Measurements from ENCODE around the gene TASOR2. TPM values are rescaled to one million over a fixed set of nuclear protein-coding genes. Genes with fewer than 3 reads are reported as not detected.

TASOR2 gene
- total and polyA plus RNA-seq, 9 of the 15 experiments (the other 6 are each of a cell fraction or from before 2014, with no cell fraction given), result 12.7 to 75.3 (median 52.3) TPM

DNA sequence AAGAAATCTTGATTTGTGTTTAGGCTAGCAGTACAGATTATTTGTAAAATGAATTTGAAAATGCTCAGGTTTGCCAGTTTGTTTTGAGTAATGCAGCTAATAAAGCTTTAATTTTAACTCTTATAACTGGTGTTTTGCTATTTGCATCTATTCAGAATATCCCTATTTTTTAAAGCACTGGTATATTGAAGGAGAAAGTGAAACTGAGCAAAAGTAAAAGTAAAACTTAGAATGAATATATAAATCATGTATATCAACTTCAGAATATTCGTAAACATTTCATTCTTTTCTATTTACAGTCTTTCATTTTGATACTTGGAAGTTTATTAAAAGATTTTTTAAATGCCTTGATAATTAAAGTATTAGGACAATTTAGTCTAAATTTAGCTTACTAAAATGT is 26.2 kb downstream of the TASOR2 start:
- BruUV-seq (replicated peaks), result no TSS peak
- Histone ChIP-seq H3K9ac (ENCODE audit: insufficient read depth in 1 of 2, low read depth in 2 of 2, low read length in 2 of 2) (no peak overlapping the region), H3K79me2 (ENCODE audit: control insufficient read depth, insufficient read depth, low read length) (peaks cover 97% of the 10 kb centered on the region), H3K4me1 (replicated peaks in 1 of 2; ENCODE audit: control insufficient read depth in 2 of 2, insufficient read depth in 2 of 2, low read length in 2 of 2) (0 out of 5 replicates have a peak, but pooled peaks cover 2 to 4% of the 10 kb centered on the region in 2 experiments), H3K27ac (ENCODE audit: extremely low read depth, low read depth, low read length) (no peak overlapping the region), H3K27me3 (ENCODE audit: control insufficient read depth in 2 of 2, insufficient read depth in 2 of 2, low read length in 2 of 2) (no peaks in the 10 kb centered on the region), H3K9me3 (replicated peaks; ENCODE audit: control insufficient read depth, insufficient read depth, low read depth, low read length) (no peaks in the 10 kb centered on the region), H3K4me3 (no peak overlapping the region), H3K4me2 (ENCODE audit: insufficient read depth, low read length) (no peak overlapping the region), H2AFZ (ENCODE audit: low read depth, low read length) (no peak overlapping the region), H4K20me1 (replicated peaks; ENCODE audit: control insufficient read depth, insufficient read depth, low read length) (no peaks in the 10 kb centered on the region), H3K36me3 (ENCODE audit: control insufficient read depth, insufficient read depth, low read length) (peaks cover 7% of the 10 kb centered on the region; the same call in 2 of the 3 replicates), H3K9me1 (ENCODE audit: control insufficient read depth, insufficient read depth, low read length) (no peaks in the 10 kb centered on the region)
- in situ Hi-C loops (cut with MboI), result no loop called here
- FAIRE-seq (no peak), DNase-seq (ENCODE audit: extremely low read depth in 1 of 4, low spot score in 3 of 4) (no peak), ATAC-seq (no peak)
- whole genome bisulfite sequencing (ENCODE audit: insufficient coverage, low coverage, missing lambda C conversion rate), result 100% methylated on average over 1 of the region's 1 CpG
- intact Hi-C loops (cut with micrococcal nuclease), result no loop called here
- ChIA-PET CTCF (ENCODE audit: low intra/inter-chr PET ratio) (no interaction called here), POLR2A (interaction anchor here (1.4 kb wide), 1 partner anchor 18 kb away, joined by 7 read pairs; no protein-coding TSS in a partner anchor)
- TF ChIP-seq ZNF75A (CRISPR knock-in tag; IDR thresholded peaks at IDR 0.05), result no peak
- TF ChIP-seq SMAD1 (IDR thresholded peaks at IDR 0.05; ENCODE audit: low read depth, low read length, partially characterized antibody), result no peak
- TF ChIP-seq, protein P1, sequence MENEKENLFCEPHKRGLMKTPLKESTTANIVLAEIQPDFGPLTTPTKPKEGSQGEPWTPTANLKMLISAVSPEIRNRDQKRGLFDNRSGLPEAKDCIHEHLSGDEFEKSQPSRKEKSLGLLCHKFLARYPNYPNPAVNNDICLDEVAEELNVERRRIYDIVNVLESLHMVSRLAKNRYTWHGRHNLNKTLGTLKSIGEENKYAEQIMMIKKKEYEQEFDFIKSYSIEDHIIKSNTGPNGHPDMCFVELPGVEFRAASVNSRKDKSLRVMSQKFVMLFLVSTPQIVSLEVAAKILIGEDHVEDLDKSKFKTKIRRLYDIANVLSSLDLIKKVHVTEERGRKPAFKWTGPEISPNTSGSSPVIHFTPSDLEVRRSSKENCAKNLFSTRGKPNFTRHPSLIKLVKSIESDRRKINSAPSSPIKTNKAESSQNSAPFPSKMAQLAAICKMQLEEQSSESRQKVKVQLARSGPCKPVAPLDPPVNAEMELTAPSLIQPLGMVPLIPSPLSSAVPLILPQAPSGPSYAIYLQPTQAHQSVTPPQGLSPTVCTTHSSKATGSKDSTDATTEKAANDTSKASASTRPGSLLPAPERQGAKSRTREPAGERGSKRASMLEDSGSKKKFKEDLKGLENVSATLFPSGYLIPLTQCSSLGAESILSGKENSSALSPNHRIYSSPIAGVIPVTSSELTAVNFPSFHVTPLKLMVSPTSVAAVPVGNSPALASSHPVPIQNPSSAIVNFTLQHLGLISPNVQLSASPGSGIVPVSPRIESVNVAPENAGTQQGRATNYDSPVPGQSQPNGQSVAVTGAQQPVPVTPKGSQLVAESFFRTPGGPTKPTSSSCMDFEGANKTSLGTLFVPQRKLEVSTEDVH (IDR thresholded peaks at IDR 0.05; ENCODE audit: low read depth, partially characterized antibody), result no peak
- TF ChIP-seq PCBP1 (IDR thresholded peaks at IDR 0.05; ENCODE audit: low read depth, low read length, poor library complexity, severe bottlenecking), result no peak
- no peak for TF ChIP-seq FOXA1 (IDR thresholded peaks at IDR 0.05; ENCODE audit: borderline replicate concordance)
- TF ChIP-seq NR2F6 (CRISPR knock-in tag; IDR thresholded peaks at IDR 0.05), result no peak
- TF ChIP-seq DMBX1 (CRISPR knock-in tag; IDR thresholded peaks at IDR 0.05; ENCODE audit: borderline replicate concordance), result no peak
- TF ChIP-seq TCFL5 (CRISPR knock-in tag; conservative IDR thresholded peaks at IDR 0.05), result no peak
- TF ChIP-seq, protein P2, sequence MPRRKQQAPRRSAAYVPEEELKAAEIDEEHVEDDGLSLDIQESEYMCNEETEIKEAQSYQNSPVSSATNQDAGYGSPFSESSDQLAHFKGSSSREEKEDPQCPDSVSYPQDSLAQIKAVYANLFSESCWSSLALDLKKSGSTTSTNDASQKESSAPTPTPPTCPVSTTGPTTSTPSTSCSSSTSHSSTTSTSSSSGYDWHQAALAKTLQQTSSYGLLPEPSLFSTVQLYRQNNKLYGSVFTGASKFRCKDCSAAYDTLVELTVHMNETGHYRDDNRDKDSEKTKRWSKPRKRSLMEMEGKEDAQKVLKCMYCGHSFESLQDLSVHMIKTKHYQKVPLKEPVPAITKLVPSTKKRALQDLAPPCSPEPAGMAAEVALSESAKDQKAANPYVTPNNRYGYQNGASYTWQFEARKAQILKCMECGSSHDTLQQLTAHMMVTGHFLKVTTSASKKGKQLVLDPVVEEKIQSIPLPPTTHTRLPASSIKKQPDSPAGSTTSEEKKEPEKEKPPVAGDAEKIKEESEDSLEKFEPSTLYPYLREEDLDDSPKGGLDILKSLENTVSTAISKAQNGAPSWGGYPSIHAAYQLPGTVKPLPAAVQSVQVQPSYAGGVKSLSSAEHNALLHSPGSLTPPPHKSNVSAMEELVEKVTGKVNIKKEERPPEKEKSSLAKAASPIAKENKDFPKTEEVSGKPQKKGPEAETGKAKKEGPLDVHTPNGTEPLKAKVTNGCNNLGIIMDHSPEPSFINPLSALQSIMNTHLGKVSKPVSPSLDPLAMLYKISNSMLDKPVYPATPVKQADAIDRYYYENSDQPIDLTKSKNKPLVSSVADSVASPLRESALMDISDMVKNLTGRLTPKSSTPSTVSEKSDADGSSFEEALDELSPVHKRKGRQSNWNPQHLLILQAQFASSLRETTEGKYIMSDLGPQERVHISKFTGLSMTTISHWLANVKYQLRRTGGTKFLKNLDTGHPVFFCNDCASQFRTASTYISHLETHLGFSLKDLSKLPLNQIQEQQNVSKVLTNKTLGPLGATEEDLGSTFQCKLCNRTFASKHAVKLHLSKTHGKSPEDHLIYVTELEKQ (CRISPR knock-in tag; IDR thresholded peaks at IDR 0.05), result no peak
- TF ChIP-seq CBX5 (IDR thresholded peaks at IDR 0.05; ENCODE audit: borderline replicate concordance, low read depth), result no peak
- TF ChIP-seq RBM15 (IDR thresholded peaks at IDR 0.05; ENCODE audit: insufficient read depth, low read length), result no peak
- TF ChIP-seq, protein P3, sequence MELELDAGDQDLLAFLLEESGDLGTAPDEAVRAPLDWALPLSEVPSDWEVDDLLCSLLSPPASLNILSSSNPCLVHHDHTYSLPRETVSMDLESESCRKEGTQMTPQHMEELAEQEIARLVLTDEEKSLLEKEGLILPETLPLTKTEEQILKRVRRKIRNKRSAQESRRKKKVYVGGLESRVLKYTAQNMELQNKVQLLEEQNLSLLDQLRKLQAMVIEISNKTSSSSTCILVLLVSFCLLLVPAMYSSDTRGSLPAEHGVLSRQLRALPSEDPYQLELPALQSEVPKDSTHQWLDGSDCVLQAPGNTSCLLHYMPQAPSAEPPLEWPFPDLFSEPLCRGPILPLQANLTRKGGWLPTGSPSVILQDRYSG (tag; conservative IDR thresholded peaks at IDR 0.05; ENCODE audit: low read depth), result no peak
- TF ChIP-seq HDAC6 (IDR thresholded peaks at IDR 0.05; ENCODE audit: low read depth, low read length), result no peak
- no peak for TF ChIP-seq TCF7 (IDR thresholded peaks at IDR 0.05; ENCODE audit: borderline replicate concordance)
- TF ChIP-seq RFX5 (IDR thresholded peaks at IDR 0.05; ENCODE audit: low read depth, low read length), result no peak
- TF ChIP-seq HDAC2 (IDR thresholded peaks at IDR 0.05), result no peak
- no peak for TF ChIP-seq SMC3 (conservative IDR thresholded peaks at IDR 0.05; ENCODE audit: insufficient read depth, low read depth, low read length)
- no peak for TF ChIP-seq SUPT5H (IDR thresholded peaks at IDR 0.05)

Data from K562 (cell line).